KOPT-K1 (cell line): ENCODE measurements around the gene KRT32.

Source experiments
- H3K27ac ChIP-seq: fragments of 200-600 bp; sonication (generic); 2 replicates; pipeline ENCODE4 v1.5.1; 2016; ENCODE audit warnings: antibody characterized with exemption, mild to moderate bottlenecking, low read depth, low read length; ENCODE audit not compliant: poor library complexity, severe bottlenecking
- H3K36me3 ChIP-seq: fragments of 200-600 bp; sonication (generic); 2 replicates; pipeline ENCODE4 v1.5.1; 2017; ENCODE audit warnings: antibody characterized with exemption, mild to moderate bottlenecking, low read length, moderate library complexity; ENCODE audit not compliant: insufficient read depth
- H3K9me3 ChIP-seq: fragments of 200-600 bp; sonication (generic); 2 replicates; pipeline ENCODE4 v1.5.1; 2017; ENCODE audit warnings: antibody characterized with exemption, low read length, mild to moderate bottlenecking; ENCODE audit not compliant: insufficient read depth, poor library complexity, severe bottlenecking

The KRT32 gene

DNA sequence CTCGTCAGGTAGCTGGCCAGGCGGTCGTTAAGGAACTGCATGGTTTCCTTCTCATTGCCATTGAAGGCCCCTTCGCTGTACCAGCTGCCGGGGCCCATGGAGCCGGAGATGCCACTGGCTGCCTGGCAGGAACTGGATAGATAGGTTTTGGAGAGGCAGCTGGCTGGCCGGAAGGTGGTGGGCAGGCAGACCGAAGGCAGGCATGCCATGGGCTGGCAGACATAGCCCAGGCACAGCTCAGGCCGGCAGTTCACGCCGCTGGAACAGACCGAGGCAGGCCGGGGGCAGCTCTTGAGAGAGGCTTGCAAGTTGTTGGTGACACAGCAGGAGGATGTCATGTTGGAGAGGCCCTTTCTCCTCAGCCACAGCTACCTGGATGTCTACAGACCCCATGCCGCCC, at the start of gene KRT32:
KRT32 (minus strand) TSS at position 399 of the 400 bp plus-strand sequence; CDS start at position 338, 61 bp downstream.
- Histone ChIP-seq H3K27ac (no peak within 1 kb of the TSS), H3K36me3 (no peaks in the 10 kb centered on the region)

GRCh38 chr17:41516830-41517283, 49.7 kb upstream of the KRT32 start:
- no peaks in the 10 kb centered on the region for H3K36me3 ChIP-seq
- no peak overlapping the region for H3K27ac ChIP-seq
- no peaks in the 10 kb centered on the region for H3K9me3 ChIP-seq

More for the DNA sequence above, at the start of gene KRT32:
- H3K9me3 ChIP-seq: peaks cover 14% of the 10 kb centered on the region

DNA sequence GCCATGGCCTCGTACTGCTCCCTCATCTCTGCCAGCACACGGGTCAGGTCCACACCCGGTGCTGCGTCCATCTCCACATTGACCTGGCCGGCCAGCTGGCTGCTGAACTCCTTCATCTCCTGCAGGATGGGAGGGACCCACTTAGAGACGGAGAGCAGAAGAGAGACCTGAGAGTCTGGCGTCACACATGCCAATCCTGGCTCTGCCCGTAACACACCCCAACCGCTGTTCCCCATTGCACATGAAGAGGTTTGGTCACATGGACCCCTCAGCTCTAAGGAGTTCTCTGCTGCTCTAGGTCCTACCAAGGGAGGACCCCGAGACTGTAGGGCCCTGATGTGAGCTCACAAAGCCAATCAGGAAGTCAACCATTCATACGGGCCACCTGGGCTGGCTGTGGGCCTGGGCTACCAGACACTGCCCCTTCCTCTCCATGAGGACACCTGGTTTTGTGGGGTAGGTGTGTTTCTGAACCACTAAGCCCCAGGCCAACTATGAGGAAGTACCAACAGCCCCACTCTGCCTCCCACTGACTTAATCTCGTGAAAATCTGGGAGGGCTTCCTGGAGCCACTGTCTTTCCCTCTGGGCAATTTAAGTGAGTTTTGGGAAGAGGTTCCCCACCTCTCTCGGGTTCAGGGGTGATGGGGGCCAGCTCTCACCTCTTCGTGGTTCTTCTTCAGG, 49.1 kb upstream of the KRT32 start:
- H3K27ac ChIP-seq: no peak overlapping the region
- H3K36me3 ChIP-seq: no peaks in the 10 kb centered on the region
- H3K9me3 ChIP-seq: no peaks in the 10 kb centered on the region

GRCh38 chr17:41513168-41513547, 46.0 kb upstream of the KRT32 start:
- Histone ChIP-seq H3K27ac (no peak overlapping the region), H3K36me3 (no peaks in the 10 kb centered on the region), H3K9me3 (no peaks in the 10 kb centered on the region)

GRCh38 chr17:41512546-41513167, 45.5 kb upstream of the KRT32 start:
- no peaks in the 10 kb centered on the region for H3K9me3 ChIP-seq
- no peaks in the 10 kb centered on the region for H3K36me3 ChIP-seq
- H3K27ac ChIP-seq: no peak overlapping the region

DNA sequence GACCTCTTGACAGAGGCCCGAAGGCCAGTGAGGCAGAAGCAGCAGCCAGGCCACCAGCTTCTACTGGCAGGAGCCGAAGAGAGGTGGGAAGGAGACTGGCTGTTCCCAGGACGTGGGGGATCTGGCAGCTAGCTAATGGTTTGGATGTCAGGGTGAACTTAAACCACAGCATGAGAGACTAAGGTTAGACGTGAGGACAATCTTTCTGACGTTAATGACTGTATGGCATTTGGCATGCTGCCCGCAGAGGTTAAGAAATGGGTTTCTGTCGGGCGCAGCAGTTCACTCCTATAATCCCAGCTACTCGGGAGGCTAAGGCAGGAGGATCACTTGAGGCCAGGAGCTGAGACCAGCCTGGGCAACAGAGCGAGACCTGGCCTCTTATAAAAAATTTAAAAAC, 44.5 kb upstream of the KRT32 start:
- no peaks in the 10 kb centered on the region for H3K36me3 ChIP-seq
- no peaks in the 10 kb centered on the region for H3K9me3 ChIP-seq
- H3K27ac ChIP-seq: no peak overlapping the region

DNA sequence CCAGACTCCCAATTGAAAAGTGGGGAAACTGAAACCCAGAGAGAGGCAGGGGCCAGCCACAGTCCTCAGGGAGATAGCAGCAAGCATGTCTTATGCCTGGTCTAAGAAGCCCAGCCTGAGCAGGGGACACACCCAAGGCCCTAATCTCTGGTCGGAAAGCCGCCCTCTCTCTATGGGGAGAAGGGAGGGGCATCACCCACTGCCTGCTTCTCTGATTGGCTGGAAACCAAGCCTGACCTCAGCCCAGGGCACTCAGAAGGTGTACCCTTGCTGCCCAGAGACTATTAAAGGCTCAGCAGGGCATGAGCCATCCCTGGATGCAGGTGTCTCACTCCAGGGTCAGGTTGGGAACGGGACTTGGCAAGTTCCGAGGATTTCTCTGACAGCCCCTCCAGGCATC, 43.9 kb upstream of the KRT32 start:
- no peaks in the 10 kb centered on the region for H3K9me3 ChIP-seq
- no peak overlapping the region for H3K27ac ChIP-seq
- no peaks in the 10 kb centered on the region for H3K36me3 ChIP-seq

GRCh38 chr17:41510251-41511065, 43.3 kb upstream of the KRT32 start:
- no peaks in the 10 kb centered on the region for H3K36me3 ChIP-seq
- H3K9me3 ChIP-seq: no peaks in the 10 kb centered on the region
- no peak overlapping the region for H3K27ac ChIP-seq

- Histone ChIP-seq H3K9me3 (no peaks in the 10 kb centered on the region), H3K36me3 (no peaks in the 10 kb centered on the region), H3K27ac (no peak overlapping the region)
Observed at GRCh38 chr17:41507315-41507880, 40.2 kb upstream of the KRT32 start.

DNA sequence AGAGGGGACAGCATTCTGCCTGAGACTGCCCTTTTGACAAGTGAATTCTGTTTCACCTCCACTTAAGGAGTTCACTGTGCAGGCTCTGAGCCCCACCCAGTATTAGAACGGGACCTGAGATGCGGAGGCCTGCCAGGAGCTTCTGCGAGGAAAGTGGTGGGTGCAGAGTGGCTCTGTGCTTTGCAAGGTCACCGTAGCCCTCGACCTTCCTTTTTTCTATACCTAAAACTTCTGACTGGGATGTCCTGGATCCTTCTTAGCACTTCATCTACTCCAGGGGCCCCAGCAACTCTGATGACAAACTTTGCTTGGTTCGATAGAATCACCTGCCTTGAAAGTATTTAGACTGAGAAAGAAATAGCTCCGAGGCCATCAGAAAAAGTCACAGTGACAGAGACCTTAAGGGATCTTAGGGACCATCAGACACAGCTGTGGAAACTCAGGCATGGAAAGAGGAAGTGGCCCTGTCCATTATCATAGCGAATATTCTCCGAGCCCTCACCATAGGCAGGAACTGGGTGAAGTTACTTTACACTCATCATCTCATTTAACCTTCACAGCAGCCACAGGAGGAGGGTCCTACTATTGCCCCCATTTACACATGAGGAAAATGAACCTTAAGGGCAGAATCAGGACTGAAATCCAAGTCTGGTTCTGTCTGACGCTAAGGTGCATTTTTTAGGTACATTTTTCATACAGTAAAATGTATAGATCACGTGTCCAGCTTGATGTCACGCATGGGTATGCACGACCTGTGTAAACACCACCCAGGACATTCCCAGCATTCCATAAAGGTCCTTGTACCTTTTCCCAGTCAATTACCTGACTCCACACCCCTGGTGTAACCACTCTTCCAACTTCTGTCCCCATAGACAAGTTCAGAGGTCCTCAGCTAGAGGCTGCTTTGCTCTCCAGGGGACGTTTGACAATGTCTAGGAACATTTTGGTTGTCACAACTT, 38.9 kb upstream of the KRT32 start:
- Histone ChIP-seq H3K9me3 (no peaks in the 10 kb centered on the region), H3K27ac (no peak overlapping the region), H3K36me3 (no peaks in the 10 kb centered on the region)

DNA sequence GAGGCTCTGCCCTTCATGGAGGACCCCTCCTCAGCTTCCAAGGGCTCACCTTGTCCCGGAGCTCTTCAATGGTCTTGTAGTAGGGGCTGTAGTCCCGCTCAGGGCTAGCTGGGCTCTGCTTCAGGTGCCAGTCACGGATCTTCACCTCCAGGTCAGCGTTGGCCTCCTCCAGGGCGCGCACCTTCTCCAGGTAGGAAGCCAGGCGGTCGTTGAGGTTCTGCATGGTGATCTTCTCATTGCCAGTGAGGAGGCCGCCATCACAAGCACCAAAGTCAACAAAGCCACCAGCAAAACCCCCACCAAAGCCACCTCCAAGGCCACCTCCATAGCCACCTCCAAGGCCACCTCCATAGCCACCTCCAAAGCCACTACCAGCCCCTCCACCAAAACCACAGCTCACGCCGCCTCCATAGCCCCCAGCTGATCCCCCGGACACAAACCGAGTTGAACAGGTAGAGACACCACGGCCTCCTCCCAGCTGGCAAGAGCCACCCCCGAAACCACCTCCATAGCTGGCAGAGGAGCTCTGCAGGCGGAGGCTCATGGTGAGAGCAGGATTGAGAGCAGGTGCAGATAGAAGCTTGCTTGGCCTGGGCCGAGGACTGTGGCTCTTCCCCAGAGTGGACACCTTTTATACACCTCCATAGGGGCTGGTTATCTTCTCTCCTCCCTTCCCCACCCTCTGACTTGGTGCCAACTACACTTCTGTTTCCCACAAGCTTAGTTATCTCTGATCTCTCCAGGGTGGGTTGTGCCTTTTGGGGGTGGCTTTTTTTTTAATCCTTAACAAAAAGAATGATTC, 38.0 kb upstream of the KRT32 start, which contains the start of gene KRT13:
KRT13 (minus strand) TSS at position 606 of the 802 bp plus-strand sequence; CDS start at position 544, 62 bp downstream.
- H3K27ac ChIP-seq: no peak within 1 kb of the TSS
- H3K36me3 ChIP-seq: no peaks in the 10 kb centered on the region
- no peaks in the 10 kb centered on the region for H3K9me3 ChIP-seq

DNA sequence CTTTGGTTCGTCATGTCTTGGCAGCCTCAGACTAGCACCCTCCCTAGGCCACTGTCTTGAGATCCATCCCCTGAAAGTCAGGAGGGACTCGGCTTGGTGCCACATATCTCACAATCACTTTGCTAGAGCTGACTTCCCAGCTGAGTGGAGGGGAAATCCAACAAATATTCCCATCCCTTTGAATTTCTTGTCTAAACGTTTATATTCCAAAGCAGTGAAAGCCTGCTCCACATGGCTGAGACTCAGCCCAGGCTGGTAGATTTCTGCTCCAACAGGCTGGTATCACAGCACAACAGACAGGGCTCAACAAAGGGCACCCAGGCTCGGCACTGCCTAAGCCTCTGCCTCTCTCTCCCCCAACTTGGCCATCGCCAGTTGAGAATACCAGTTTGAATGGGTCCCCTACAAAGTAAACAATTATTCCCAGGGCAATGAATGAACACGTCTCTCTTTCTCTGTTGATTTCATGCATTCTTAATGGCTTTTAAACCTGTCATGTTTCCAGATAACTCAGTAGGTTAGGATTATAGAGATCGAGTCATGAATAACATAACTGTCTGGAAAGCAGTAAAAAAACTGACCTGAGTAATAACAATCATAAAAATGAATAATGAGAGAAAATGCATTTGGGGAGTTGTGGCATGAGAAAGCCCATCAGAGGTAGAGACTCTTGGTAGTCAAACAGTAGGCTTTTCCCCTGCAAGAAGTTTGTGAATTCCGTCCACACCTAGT, 37.2 kb upstream of the KRT32 start:
- Histone ChIP-seq H3K9me3 (no peaks in the 10 kb centered on the region), H3K36me3 (no peaks in the 10 kb centered on the region), H3K27ac (no peak overlapping the region)

- Histone ChIP-seq H3K36me3 (no peaks in the 10 kb centered on the region), H3K9me3 (no peaks in the 10 kb centered on the region), H3K27ac (no peak overlapping the region)
Observed at GRCh38 chr17:41503202-41503601, 36.0 kb upstream of the KRT32 start.
